Left hindlimb (tissue), 1 donor: ENCODE results near the gene C10orf67.
A peak's percentile ranks its signal among the peaks of the same experiment; 100 is the strongest.
"Not testable (repeated sequence)": the region's sequence is repeated elsewhere in the genome, so short reads cannot be mapped to it uniquely, and the experiment has no call there.

Source experiments
- DNase-seq: peaks from one replicate; pipeline ENCODE4 v3.0.0-alpha.2; 2018

The C10orf67 gene

DNA sequence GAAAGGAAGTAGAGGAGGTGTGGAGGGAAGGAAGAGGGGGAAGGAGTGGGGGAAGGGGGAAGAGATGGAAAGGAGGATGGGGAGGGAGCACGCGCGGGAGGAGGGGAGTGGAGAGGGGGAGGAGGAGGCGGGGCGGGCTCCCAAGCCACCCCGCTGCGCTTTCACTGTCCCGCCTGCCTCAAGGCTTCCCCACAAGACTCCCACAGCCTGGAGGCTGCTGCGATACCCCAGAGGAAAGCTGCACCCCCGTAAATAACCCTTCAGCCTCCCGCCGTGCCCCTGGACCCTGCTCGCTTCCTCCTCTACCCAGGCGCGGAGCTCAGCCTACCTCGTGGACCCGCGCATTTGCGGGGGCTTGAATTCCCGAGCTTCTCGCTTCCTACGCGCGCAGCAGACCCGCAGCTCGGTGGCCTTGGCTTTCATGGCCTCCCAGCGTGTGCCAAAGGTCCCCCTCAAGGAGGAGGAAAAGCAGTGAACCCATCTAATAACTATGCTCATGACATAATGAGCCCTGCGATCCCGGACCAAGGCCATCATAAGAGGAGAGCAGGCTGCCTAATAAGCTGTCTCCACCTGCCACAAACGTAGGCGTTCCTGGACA is at the start of gene C10orf67:
Gene C10orf67, minus strand, starts transcription at position 557 of the 601 bp plus-strand sequence. Its CDS starts 23 bp downstream, at position 534.
- DNase-seq, result peak; percentile 40

- DNase-seq, result no peak
Observed at GRCh38 chr10:23391821-23392220, 47.2 kb upstream of the C10orf67 start.

- no peak for DNase-seq
Observed at GRCh38 chr10:23390809-23391208, 46.2 kb upstream of the C10orf67 start.

- DNase-seq, result not testable (repeated sequence)
Observed at GRCh38 chr10:23390408-23390807, 45.8 kb upstream of the C10orf67 start.

DNA sequence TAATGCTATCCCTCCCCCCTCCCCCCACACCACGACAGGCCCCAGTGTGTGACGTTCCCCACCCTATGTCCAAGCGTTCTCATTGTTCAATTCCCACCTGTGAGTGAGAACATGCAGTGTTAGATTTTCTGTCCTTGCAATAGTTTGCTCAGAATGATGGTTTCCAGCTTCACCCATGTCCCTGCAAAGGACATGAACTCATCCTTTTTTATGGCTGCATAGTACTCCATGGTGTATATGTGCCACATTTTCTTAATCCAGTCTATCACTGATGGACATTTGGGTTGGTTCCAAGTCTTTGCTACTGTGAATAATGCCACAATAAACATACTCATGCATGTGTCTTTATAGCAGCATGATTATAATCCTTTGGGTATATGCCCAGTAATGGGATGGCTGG is 42.9 kb upstream of the C10orf67 start:
- not testable (repeated sequence) for DNase-seq

DNA sequence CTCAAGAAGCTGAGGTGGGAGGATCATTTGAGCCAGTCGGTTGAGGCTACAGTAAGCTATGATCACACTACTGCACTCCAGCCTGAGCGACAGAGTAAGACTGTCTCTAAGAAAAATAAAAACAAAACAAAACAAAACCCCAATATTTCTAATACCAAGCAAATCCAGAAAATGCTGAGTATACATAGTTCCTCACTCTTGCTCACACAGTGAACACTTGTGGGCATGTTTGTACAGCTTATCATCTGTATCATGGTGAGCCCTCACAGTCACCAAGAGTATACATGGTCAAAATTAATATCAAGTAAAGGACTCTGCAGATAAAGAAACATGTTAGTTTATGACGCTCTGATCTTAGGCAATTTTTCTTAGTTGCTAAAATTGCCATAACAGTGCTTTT is 41.5 kb upstream of the C10orf67 start:
- DNase-seq, result no peak

DNA sequence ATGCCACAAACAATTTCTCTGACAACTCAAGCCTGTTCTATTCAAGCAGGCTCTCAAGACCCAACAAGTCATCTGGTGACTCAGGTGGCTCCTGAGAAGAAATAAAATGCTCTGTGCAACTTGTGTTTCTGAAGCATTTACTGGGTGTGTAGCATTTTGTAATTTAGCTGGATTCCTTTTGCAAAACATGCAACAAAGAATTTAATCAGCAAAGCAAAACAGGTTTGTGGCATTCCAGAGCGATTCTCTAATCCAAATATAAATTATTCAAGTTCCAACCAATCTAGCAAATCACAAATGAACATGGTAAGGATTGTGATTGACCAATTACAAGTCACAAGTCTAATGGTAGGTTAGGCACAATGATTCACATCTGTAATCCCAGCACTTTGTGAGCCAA is 39.8 kb upstream of the C10orf67 start:
- DNase-seq, result no peak

DNA sequence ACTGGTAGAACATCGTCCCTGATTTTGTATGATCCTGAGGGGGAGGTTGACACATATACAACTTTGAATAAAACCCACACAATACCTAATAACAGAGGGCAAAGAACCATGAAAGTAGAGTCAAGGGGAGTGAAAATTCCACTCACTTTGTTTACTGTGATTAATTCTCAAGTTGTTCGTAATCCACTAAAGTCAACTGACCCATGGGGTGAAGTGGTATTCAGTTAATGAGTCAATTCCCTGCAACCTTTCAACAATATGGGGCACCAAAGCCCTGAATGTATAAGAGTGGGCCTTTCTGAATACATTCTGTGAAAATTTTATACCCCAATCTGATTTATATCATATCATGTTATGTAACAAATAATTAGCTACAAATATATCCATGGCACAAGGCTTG is 39.0 kb upstream of the C10orf67 start:
- DNase-seq, result no peak

DNA sequence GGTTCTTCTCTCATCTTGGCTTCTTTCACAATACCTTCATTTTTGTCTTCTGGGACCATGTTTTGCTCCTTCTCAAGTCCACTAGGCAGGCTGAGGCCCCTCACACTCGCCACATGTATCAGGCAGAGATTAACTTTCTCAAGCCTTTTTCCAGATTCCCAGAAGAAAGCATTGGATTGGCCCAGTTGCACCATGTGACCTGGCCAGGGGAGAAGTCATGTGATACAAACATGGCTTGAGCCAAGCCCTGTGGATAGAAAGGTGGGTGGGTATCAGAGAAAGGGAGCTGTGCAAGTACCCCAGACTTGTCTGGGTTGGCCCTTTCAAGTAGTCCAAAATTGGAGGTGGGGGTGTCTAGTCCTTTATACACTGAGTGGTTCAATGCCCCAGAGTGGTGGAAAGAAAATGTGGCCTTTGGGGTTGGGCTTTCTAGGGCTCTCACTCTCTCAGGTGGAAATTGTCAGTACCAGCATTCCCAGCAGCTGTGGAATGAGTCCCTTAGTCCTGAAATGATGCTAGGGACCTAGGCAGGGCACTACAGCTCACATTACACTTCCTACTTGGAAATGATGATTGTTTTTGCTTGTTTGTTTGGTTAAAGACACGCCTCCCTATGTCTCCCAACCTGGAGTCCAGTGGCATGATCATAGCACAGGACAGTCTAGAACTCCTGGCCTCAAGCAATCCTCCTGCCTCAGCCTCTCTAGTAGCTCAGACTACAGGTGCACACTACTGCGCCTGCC is 36.9 kb upstream of the C10orf67 start:
- no peak for DNase-seq

DNA sequence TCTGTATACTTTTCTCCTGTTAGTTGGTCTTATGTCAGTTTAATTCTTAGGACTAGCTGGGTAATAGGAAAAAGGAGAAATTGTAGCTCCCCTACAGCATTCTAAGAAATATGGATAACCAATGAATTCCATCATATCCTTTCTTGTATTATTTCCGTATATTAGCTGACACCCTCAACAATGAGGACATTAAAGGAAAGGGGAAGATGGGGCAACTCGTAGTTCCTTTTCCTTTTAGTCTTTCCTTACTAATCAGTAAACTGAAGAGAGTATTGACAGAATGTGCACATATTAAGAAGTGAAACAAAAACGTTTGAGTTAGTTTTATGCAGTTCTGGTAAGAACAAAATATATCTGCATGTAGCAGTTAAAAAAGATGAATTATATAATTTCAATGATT is 35.1 kb upstream of the C10orf67 start:
- no peak for DNase-seq

DNA sequence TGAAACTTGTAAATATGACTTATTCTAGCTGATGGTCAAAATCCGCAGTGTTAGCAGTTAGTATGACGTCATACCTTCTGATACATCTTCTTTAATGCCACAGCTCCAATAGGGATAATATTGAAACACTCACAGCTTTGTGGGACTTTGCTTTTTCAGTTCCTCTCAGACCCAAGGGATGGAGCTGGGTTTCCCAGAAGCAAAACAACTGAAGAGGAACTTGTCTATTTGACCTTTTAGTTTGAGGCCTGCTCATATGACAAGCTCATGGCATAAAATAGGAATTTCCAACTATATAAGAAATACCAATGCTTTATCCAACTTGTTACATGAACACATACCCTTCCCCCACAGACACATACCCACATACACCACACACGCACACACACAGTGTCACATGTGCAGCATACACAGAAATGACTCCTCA is 31.6 kb upstream of the C10orf67 start:
- no peak for DNase-seq

DNA sequence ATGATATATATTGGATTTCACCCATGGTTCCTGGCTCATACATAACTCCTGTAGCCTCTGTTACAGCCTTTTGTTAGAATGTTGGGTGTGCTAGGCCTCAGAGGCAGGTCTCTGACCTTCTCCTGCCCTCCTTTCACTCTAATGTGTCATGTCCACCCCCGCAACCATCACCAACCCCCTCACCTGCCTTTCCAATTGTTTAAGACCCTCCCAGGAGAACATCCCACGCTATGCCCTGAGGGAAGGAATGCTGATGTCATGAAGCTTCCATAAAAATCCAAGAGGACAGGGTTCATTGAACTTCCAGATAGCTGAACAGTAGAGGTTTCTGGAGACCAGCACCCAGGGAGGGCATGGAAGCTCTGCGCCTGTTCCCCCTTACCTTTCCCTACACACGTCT is 30.8 kb upstream of the C10orf67 start:
- DNase-seq, result no peak

GRCh38 chr10:23373156-23373555 is 28.6 kb upstream of the C10orf67 start:
- DNase-seq, result no peak

DNA sequence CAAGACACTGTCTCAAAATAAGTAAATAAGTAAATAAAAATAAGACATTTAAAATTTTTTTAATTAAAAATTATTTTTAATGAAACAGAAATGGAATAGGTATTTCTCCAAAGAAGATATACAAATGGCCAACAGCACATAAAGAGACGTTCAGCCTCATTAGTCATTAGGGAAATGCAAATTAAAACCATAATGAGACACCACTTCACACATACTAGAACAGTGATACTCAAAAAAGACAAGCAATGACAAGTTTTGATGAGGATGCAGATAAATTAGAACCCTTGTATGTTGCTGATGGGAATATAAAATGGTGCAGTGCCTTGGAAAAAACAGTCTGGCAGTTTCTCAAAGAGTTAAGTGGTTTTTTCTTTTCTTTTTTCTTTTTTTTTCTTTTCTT is 26.5 kb upstream of the C10orf67 start:
- no peak for DNase-seq

GRCh38 chr10:23370106-23370505 is 25.5 kb upstream of the C10orf67 start:
- DNase-seq, result no peak

GRCh38 chr10:23368816-23369640 is 24.4 kb upstream of the C10orf67 start:
- DNase-seq, result no peak

GRCh38 chr10:23367896-23368595 is 23.4 kb upstream of the C10orf67 start:
- DNase-seq, result no peak

GRCh38 chr10:23365417-23366030 is 20.9 kb upstream of the C10orf67 start:
- not testable (repeated sequence) for DNase-seq

GRCh38 chr10:23364378-23364777 is 19.8 kb upstream of the C10orf67 start:
- no peak for DNase-seq

- no peak for DNase-seq
Observed at GRCh38 chr10:23363793-23364135, 19.2 kb upstream of the C10orf67 start.

DNA sequence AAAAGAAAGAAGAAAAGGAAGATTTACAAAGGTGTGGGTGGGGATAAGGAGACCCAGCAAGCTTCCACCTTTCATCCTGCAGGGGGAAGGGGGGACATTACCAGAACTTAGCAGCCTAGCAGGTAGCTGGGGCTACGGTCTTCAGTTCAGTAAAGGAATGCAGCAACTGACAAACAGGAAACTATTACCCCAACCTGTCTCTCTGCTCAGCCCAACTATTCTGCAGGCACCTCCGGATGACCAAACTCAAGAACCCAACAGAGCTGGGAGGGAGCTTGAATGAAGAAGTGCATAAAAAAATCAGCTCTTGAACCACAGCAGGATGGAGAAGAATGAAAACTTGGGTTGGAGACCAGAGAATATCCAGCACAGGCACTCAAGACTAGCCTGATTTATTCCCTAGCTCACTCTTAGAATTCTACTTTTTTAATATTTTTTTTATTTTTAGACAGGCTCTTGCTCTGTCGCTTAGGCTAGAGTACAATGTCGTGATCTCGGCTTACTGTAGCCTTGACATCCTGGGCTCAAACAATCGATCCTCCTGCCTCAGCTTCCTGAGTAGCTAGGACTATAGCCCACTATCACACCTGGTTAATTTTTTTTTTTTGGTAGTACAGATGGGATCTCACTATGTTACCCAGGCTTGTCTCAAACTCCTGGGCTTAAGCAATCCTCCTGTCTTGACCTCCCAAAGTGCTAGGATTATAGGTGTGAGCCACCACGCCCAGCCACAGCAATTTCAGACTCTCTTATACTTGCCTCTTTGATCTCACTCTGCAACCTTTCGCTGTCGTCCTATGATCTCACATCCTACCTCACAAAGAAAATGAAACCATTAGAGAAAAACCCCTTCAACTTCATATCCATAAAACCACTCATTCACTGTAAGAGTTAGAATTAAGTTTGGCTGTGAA is 18.5 kb upstream of the C10orf67 start:
- DNase-seq, result no peak
